Thyroid gland (tissue), 4 donors: ENCODE data around the gene HSPA8.

Source experiments
- POLR2A ChIP-seq, 2 donors: fragments of 450-650 bp; IDR thresholded peaks; one replicate each; pipeline ENCODE4 v1.6.1; 2017; ENCODE audit warnings: antibody characterized with exemption in 2 of 2, mild to moderate bottlenecking in 2 of 2, moderate library complexity in 1 of 2
- TF ChIP-seq, protein P1 (sequence below), 6 experiments: fragments of 200-600 bp in 3 of 6; fragments of 450-650 bp in 3 of 6; sonication (generic) in 3 of 6; IDR thresholded peaks; one replicate each; pipeline ENCODE4 v1.5.1; 2016 to 2019; ENCODE audit warnings: antibody characterized with exemption in 6 of 6, mild to moderate bottlenecking in 2 of 6, inconsistent platforms in 1 of 6, moderate library complexity in 1 of 6

DNA sequence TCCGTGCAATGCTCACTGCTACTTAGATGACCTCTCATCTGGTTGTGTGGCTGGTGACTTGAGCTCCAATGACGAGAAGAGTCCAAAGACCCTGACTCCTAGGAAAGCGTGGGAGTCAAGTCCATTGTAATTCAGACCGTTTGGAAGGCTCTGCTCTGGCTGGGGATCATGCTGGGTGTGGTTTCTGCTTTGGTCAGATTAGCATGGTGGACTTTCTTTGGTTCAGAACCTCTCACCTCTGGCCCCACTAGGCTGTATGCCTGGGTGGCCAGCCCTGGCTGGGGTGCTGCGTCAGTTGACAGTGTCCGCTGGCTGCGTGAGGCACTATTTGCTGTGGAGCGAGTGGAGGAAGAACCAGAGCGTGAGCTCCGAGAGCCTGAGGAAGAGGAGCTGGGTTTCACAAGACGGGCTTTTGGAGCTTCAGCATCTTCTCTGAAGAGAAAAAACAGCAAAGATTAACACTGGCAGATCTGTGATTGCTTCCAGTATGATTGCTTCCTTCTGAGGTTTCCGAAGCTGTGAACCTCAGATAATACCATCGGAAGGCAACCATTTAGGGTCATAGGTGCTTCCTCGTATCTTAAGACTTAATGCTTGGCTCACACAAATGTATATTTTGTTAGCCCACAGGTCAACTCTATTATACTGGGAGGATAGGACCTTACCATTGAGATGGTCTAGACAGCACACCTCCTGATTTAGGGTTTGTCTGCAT is 11.6 kb upstream of the HSPA8 start:
- no peak for TF ChIP-seq POLR2A (IDR thresholded peaks at IDR 0.05)
- TF ChIP-seq, protein P1, sequence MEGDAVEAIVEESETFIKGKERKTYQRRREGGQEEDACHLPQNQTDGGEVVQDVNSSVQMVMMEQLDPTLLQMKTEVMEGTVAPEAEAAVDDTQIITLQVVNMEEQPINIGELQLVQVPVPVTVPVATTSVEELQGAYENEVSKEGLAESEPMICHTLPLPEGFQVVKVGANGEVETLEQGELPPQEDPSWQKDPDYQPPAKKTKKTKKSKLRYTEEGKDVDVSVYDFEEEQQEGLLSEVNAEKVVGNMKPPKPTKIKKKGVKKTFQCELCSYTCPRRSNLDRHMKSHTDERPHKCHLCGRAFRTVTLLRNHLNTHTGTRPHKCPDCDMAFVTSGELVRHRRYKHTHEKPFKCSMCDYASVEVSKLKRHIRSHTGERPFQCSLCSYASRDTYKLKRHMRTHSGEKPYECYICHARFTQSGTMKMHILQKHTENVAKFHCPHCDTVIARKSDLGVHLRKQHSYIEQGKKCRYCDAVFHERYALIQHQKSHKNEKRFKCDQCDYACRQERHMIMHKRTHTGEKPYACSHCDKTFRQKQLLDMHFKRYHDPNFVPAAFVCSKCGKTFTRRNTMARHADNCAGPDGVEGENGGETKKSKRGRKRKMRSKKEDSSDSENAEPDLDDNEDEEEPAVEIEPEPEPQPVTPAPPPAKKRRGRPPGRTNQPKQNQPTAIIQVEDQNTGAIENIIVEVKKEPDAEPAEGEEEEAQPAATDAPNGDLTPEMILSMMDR (IDR thresholded peaks at IDR 0.05) = no peak
